ENCODE results near the gene GDF11.

- no peak for TF ChIP-seq ZNF513 (tag by site-specific recombination; IDR thresholded peaks at IDR 0.05)
- no peak for TF ChIP-seq YY1 (tag by site-specific recombination; IDR thresholded peaks at IDR 0.05)
Measured at GRCh38 chr12:55708695-55709233, 34.2 kb upstream of the GDF11 start.
